CD4-positive, alpha-beta T cell treated with Interleukin-2 at 100 ng/mL for 4 hours (primary cell): ENCODE results near the gene CFH.
"Not testable (repeated sequence)": the region's sequence is repeated elsewhere in the genome, so short reads cannot be mapped to it uniquely, and the experiment has no call there.

ENCODE experiments used
- DNase-seq: peaks from one replicate; pipeline ENCODE4 v3.0.0-alpha.2; 2020; ENCODE audit warnings: low spot score

The CFH gene

GRCh38 chr1:196669051-196669450, 17.2 kb downstream of the CFH start:
- no peak for DNase-seq

GRCh38 chr1:196669693-196670092, 17.9 kb downstream of the CFH start:
- no peak for DNase-seq

GRCh38 chr1:196674908-196675307, 23.1 kb downstream of the CFH start:
- DNase-seq = no peak

GRCh38 chr1:196677781-196678509, 26.1 kb downstream of the CFH start:
- no peak for DNase-seq

- DNase-seq = no peak
Observed at GRCh38 chr1:196678510-196678884, 26.7 kb downstream of the CFH start.

- DNase-seq = no peak
Observed at GRCh38 chr1:196680107-196680506, 28.3 kb downstream of the CFH start.

- no peak for DNase-seq
Observed at GRCh38 chr1:196684476-196684875, 32.6 kb downstream of the CFH start.

- DNase-seq = no peak
Observed at GRCh38 chr1:196685506-196685905, 33.7 kb downstream of the CFH start.

GRCh38 chr1:196689001-196689400, 37.2 kb downstream of the CFH start:
- DNase-seq = no peak

GRCh38 chr1:196690582-196690981, 38.7 kb downstream of the CFH start:
- DNase-seq = no peak

- DNase-seq = no peak
Observed at GRCh38 chr1:196698993-196699392, 47.1 kb downstream of the CFH start.

GRCh38 chr1:196701144-196701543, 49.3 kb downstream of the CFH start:
- no peak for DNase-seq

- not testable (repeated sequence) for DNase-seq
Observed at GRCh38 chr1:196709892-196710291, 58.0 kb downstream of the CFH start.

GRCh38 chr1:196717868-196718267, 66.0 kb downstream of the CFH start:
- DNase-seq = no peak

GRCh38 chr1:196723325-196724185, 71.7 kb downstream of the CFH start:
- DNase-seq = peak; percentile 54

- DNase-seq = no peak
Observed at GRCh38 chr1:196732526-196732925, 80.7 kb downstream of the CFH start.

- no peak for DNase-seq
Observed at GRCh38 chr1:196733091-196733970, 81.5 kb downstream of the CFH start.

GRCh38 chr1:196734006-196734405, 82.2 kb downstream of the CFH start:
- DNase-seq = no peak

GRCh38 chr1:196734460-196734859, 82.6 kb downstream of the CFH start:
- no peak for DNase-seq

- no peak for DNase-seq
Observed at GRCh38 chr1:196738730-196739129, 86.9 kb downstream of the CFH start.

- not testable (repeated sequence) for DNase-seq
Observed at GRCh38 chr1:196743244-196743643, 91.4 kb downstream of the CFH start.

GRCh38 chr1:196765019-196765740, 113.3 kb downstream of the CFH start:
- DNase-seq = not testable (repeated sequence)
